Muscle of leg (tissue), 11 donors: ENCODE measurements around the gene DCAF15. TPM values are rescaled to one million over a fixed set of nuclear protein-coding genes. Genes with fewer than 3 reads are reported as not detected.
A peak's percentile ranks its signal among the peaks of the same experiment; 100 is the strongest.

Experiments
- DNase-seq: peaks from one replicate; pipeline ENCODE4 v3.0.0; 2013
- H3K27ac ChIP-seq: one replicate; pipeline ENCODE4 v1.5.1; 2013; ENCODE audit warnings: mild to moderate bottlenecking, low read length, control low read depth
- H3K27me3 ChIP-seq: one replicate; pipeline ENCODE4 v1.6.1; 2013; ENCODE audit warnings: low read length; ENCODE audit not compliant: control insufficient read depth, insufficient read depth
- H3K36me3 ChIP-seq: one replicate; pipeline ENCODE4 v1.6.1; 2013; ENCODE audit warnings: low read length; ENCODE audit not compliant: control insufficient read depth, insufficient read depth
- H3K4me1 ChIP-seq: one replicate; pipeline ENCODE4 v1.6.1; 2013; ENCODE audit warnings: low read length; ENCODE audit not compliant: control insufficient read depth, insufficient read depth
- H3K4me3 ChIP-seq: one replicate; pipeline ENCODE4 v1.5.1; 2013; ENCODE audit warnings: low read length, control low read depth
- H3K9me3 ChIP-seq: replicated peaks from 2 replicates; pipeline ENCODE4 v1.6.1; 2013; ENCODE audit warnings: low read depth, low read length; ENCODE audit not compliant: control insufficient read depth
- WGBS: methylation state at CpG from one replicate; pipeline ENCODE4 v1.1.5; 2013; ENCODE audit warnings: missing lambda C conversion rate; ENCODE audit not compliant: insufficient coverage; 5-methylcytosine and 5-hydroxymethylcytosine counted together
- polyA plus RNA-seq, 8 donors: library from polyadenylated mRNA; unstranded; fragments of 120-200 nt; gene quantifications; one replicate each; pipeline versions ENCODE4 v1.2.1 to v1.2.3, GENCODE V29; 2013; ENCODE audit warnings: inconsistent platforms in 1 of 8, low replicate concordance in 1 of 8; ENCODE audit not compliant: insufficient read length in 8 of 8, insufficient read depth in 1 of 8
- total RNA-seq: library from RNA; stranded (reverse); fragments of 120-200 nt; gene quantifications from one replicate; pipeline ENCODE4 v1.2.4, GENCODE V29; 2013

The DCAF15 gene
- total and polyA plus RNA-seq, 9 donors: 14.9 to 26.1 (median 20.8) TPM

DNA sequence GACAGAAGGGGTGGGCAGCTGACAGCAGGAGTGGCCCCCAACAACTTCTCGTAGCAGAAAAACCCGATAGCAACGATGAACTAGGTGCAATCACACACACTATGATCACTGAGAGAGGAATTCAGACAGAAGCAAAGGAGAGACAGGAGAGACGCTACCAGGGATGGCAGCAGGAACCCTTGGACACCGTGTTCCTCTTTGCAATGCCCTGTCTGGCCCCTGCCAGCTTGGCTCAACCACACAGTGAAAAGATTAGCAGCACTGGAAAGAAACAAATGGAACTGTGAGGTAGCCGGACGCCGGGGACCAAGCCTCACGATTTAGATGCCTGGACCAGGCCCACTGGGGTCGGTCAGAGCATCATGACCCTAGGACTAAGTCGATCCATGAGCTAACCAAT is 23.6 kb downstream of the DCAF15 start:
- DNase-seq: no peak
- Histone ChIP-seq H3K27ac (no peak overlapping the region), H3K36me3 (peaks cover 48% of the 10 kb centered on the region), H3K27me3 (no peaks in the 10 kb centered on the region), H3K4me3 (no peak overlapping the region), H3K4me1 (peaks cover 31% of the 10 kb centered on the region), H3K9me3 (no peaks in the 10 kb centered on the region)
- WGBS: 85% methylated on average over 9 of the region's 11 CpGs

DNA sequence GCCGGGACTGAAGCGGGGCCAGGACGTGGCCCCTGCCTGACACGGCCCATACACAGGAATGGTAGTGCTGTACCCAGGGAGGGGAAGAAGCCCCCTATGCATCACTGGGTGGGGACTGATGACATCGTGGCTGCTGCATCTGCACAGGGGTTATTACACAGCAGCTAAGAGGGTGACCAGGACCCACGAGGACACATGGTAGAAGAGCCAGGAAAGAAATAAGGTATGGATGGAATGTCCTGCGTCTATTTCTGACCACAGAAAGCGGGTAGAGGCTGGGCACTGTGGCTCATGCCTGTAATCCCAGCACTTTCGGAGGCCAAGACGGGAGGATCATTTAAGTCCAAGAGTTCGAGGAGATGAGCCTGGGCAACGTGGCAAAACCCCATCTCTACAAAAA is 24.1 kb downstream of the DCAF15 start:
- H3K27ac ChIP-seq: no peak overlapping the region

DNA sequence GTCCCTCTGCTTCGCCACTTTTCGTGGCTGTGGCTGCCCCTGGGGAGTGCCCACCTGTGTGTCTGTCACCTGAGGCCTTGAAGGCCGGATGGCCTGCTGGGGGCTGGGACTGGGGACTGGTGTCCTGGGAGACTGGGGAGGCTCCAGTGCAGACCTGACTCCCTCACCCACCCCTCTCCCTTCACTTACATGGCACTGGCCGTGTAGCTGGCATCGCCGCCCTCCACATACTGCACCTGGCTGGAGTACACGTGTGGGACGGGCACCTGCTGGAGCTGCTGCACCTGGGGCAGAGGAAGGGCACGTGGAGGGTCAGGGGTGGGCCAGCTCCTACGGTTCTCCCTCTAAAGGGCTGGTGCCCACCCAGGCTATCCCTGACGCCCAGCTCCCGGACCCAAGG is 25.5 kb downstream of the DCAF15 start:
- Histone ChIP-seq H3K4me3 (no peak overlapping the region), H3K36me3 (peaks cover 47% of the 10 kb centered on the region), H3K27ac (peak overlapping the region; percentile 84)

More for the DNA sequence above, 24.1 kb downstream of the DCAF15 start:
- WGBS: 79% methylated on average over 7 of the region's 12 CpGs
- no peak overlapping the region for H3K4me3 ChIP-seq
- peaks cover 46% of the 10 kb centered on the region for H3K36me3 ChIP-seq
- no peaks in the 10 kb centered on the region for H3K27me3 ChIP-seq
- H3K4me1 ChIP-seq: peaks cover 35% of the 10 kb centered on the region
- no peak for DNase-seq
- H3K9me3 ChIP-seq: no peaks in the 10 kb centered on the region

DNA sequence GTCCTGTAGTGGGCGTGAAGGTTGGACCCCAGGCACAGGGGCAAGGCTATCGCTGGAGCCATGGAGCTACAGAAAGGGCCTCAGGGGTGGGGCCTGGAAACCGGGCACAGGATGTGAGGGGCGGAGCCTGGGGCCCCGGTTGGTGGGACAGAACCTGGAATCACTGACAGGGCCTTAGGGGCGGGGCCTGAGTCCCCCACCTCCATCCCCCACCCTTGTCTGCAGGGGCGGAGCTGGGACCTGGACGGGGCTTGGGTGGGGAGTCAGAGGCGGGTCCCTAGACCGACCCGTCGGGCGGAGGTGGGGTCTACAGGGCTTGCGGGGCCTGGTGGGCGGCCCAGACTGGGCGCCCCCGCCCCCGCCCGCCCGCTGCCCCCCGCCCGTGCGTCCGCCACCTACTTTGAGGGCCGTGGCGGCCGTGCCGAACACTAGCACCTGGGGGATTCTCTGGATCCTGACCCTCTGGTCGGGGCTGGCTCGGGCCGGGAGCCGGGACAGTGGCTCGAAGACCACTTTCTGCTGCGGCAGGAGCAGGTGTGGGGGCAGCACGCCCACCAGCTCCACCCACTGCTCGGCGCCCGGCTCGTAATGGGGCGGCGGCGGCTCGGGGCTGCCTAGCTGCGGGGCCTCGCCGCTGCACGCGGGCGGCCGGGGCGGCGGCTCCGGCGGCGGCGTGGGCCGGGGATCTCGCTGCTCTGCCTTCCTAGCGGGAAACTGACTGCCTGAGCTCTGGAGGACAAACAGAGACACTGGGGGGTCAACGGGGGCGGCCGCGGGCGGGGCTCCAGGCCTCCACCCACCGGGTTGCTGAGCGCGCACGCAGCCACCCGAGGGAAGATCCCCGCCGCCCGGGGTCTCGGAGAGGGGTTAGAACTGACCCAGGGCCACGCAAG is 26.3 kb downstream of the DCAF15 start:
- 1% methylated on average over 64 of the region's 74 CpGs for WGBS

More for the DNA sequence above, 25.5 kb downstream of the DCAF15 start:
- Histone ChIP-seq H3K9me3 (no peaks in the 10 kb centered on the region), H3K27me3 (no peaks in the 10 kb centered on the region), H3K4me1 (peaks cover 40% of the 10 kb centered on the region)
- no peak for DNase-seq
- WGBS: 88% methylated on average over 2 of the region's 12 CpGs

DNA sequence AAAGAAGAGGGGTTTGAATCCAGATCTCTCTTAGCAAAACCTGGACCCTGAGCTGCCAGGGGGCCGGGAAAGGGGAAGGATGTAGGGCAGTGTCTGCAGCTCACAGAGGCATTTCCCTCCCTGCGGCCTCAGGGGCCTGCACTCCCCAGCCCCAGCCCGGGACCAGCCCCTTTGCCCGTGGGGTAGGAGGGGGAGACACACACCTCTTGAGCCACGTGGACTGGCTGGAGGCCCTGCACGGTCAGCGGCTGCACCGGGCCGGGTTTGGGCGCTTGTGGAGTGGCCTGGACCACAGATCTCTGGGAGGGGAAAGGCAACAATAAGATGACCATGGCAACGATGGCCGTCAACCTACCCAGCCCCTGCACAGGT is 26.9 kb downstream of the DCAF15 start:
- peak overlapping the region; percentile 72 for H3K27ac ChIP-seq
- peaks cover 40% of the 10 kb centered on the region for H3K4me1 ChIP-seq
- H3K36me3 ChIP-seq: peaks cover 43% of the 10 kb centered on the region
- no peaks in the 10 kb centered on the region for H3K9me3 ChIP-seq
- H3K27me3 ChIP-seq: no peaks in the 10 kb centered on the region
- peak; percentile 68 for DNase-seq
- 5% methylated on average over 9 of the region's 12 CpGs for whole genome bisulfite sequencing
- peak overlapping the region; percentile 40 for H3K4me3 ChIP-seq

More for the DNA sequence above, 26.3 kb downstream of the DCAF15 start:
- H3K9me3 ChIP-seq: no peaks in the 10 kb centered on the region
- peaks cover 40% of the 10 kb centered on the region for H3K4me1 ChIP-seq
- H3K4me3 ChIP-seq: peak overlapping the region; percentile 40
- no peaks in the 10 kb centered on the region for H3K27me3 ChIP-seq
- peak; percentile 94 for DNase-seq
- H3K36me3 ChIP-seq: peaks cover 46% of the 10 kb centered on the region
- H3K27ac ChIP-seq: peak overlapping the region; percentile 84

DNA sequence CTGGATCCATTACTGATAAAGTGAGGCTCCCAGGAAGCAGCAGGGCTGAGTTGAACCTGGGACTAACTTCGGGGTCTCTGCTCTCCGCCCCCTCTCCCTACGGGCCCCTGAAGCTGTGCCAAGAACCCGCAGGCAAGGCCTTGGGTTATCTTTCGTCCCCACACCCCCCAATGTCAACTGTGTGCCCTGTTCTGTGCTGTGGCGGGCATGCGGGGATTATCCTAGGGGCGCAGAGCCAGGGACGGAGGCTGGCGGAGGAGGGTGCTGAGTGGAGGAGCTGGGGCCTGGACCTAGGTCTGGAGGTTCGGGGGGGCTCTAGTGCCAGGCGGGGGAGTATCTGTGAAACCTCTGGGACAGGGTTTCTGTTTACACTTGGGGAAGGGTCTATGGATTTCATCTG is 27.4 kb downstream of the DCAF15 start:
- no peaks in the 10 kb centered on the region for H3K9me3 ChIP-seq
- no peaks in the 10 kb centered on the region for H3K27me3 ChIP-seq
- H3K4me1 ChIP-seq: peaks cover 40% of the 10 kb centered on the region
- no peak for DNase-seq
- H3K36me3 ChIP-seq: peaks cover 40% of the 10 kb centered on the region
- WGBS: 67% methylated on average over 4 of the region's 12 CpGs
- H3K4me3 ChIP-seq: peak overlapping the region; percentile 40
- peak overlapping the region; percentile 72 for H3K27ac ChIP-seq

DNA sequence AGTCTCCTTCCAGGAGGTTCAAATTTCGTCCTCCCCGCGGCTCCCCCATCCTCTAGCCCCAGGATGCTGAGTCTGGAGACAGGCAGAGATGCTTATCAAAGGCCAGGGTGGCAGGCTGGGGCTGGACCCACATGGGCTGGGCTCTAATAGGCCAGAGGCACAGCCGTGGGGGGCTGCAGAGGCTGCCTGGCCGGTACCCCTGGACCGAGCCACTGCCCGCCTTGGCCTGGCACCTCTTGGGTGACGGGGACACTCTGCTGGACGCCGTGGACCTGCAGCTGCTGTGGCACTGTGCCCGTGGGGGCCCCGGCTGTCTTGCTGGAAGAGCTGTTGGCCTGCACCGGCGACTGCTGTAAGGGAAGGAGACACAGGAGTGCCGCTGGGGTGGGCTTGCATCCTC is 28.0 kb downstream of the DCAF15 start:
- WGBS: 64% methylated on average over 11 of the region's 15 CpGs
- Histone ChIP-seq H3K4me3 (no peak overlapping the region), H3K27me3 (no peaks in the 10 kb centered on the region), H3K9me3 (no peaks in the 10 kb centered on the region), H3K27ac (no peak overlapping the region), H3K36me3 (peaks cover 40% of the 10 kb centered on the region), H3K4me1 (peaks cover 41% of the 10 kb centered on the region)
- no peak for DNase-seq

DNA sequence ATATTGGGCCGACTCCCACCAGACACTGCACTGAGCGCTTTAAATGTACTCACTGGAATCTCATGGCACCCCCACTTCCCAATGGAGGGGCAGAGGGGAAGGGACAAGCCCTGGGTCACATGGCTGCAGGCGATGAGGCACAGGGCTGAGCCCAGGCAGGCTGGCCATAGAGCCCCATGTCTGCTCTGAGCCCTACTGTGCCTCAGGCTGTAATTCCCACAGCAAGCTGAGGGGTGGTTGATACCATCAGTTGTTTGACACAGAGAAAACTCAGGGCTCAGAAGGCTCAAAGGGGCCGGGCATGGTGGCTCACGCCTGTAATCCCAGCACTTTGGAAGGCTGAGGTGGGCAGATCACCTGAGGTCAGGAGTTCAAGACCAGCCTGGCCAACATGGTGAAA is 28.7 kb downstream of the DCAF15 start:
- Histone ChIP-seq H3K9me3 (no peaks in the 10 kb centered on the region), H3K4me3 (no peak overlapping the region), H3K4me1 (peaks cover 47% of the 10 kb centered on the region), H3K27me3 (no peaks in the 10 kb centered on the region), H3K36me3 (peaks cover 39% of the 10 kb centered on the region), H3K27ac (no peak overlapping the region)
- WGBS: no CpG with 5 or more reads among the region's 5 CpGs
- DNase-seq: no peak

DNA sequence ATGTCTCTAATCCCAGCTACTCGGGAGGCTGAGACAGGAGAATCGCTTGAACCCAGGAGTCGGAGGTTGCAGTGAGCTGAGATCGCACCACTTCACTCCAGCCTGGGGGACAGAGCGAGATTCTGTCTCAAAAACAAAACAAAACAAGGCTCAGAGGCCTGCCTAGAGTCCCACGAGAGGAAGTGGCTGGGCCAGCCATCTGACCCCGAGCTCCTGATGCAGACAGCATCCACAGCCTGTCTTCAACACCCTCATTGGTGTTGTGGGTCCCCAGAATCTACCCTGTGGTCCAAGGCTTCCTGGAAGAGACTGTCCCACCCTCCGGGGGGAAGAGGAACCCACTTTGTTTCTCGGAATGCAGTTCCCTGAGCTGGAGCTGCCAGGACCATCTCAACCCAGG is 29.2 kb downstream of the DCAF15 start:
- DNase-seq: no peak
- Histone ChIP-seq H3K4me1 (peaks cover 50% of the 10 kb centered on the region), H3K4me3 (no peak overlapping the region), H3K27ac (no peak overlapping the region), H3K36me3 (peaks cover 36% of the 10 kb centered on the region), H3K9me3 (no peaks in the 10 kb centered on the region), H3K27me3 (no peaks in the 10 kb centered on the region)
- WGBS: 63% methylated on average over 9 of the region's 9 CpGs

DNA sequence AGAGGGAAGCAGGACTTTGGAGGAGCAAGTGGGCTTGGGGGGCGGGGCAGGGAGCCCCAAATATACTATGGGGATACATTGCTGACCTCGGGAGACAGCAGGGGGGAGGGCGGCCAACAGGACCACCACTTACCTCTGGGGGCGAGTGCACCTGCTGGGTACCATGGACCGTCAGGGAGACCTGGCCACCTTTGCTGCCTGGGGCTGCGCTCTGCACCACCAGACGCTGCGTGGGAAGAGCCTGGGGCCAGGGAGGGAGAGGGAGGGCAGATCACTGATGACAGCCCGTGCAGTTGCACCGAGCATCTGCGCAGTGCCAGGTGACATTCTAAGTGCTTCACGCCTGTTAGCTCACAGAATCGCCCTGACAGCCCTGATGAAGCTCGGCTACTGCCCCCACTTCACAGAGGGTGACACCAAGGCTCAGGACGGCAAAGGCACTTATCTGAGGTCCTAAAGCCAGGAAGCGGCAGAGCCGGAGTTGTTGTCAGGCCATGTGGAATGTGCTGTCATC is 29.7 kb downstream of the DCAF15 start:
- peaks cover 56% of the 10 kb centered on the region for H3K4me1 ChIP-seq
- no peak overlapping the region for H3K27ac ChIP-seq
- WGBS: 80% methylated on average over 15 of the region's 17 CpGs
- H3K27me3 ChIP-seq: no peaks in the 10 kb centered on the region
- H3K36me3 ChIP-seq: peaks cover 37% of the 10 kb centered on the region
- H3K9me3 ChIP-seq: no peaks in the 10 kb centered on the region
- no peak for DNase-seq
- no peak overlapping the region for H3K4me3 ChIP-seq
